Measurements from ENCODE around the gene IFT25. TPM values are rescaled to one million over a fixed set of nuclear protein-coding genes. Genes with fewer than 3 reads are reported as not detected.

Gene IFT25
- polyA plus RNA-seq, 1 donor from 2014 or later: 106 TPM

- TF ChIP-seq EZH2 (IDR thresholded peaks at IDR 0.05; ENCODE audit: borderline replicate concordance, insufficient read depth, low read length, poor library complexity, severe bottlenecking) (no peak), POLR2AphosphoS5 (IDR thresholded peaks at IDR 0.05) (peak; percentile 23), REST (IDR thresholded peaks at IDR 0.05; ENCODE audit: borderline replicate concordance) (no peak), CTCF (IDR thresholded peaks at IDR 0.05; ENCODE audit: poor library complexity, severe bottlenecking) (peak; percentile 34)
- peak within 1 kb of the TSS; percentile 93 for H3K4me3 ChIP-seq (ENCODE audit: low read length)
- no peaks in the 10 kb centered on the region for H3K36me3 ChIP-seq (ENCODE audit: insufficient read depth, low read length)
- H3F3A ChIP-seq (ENCODE audit: insufficient read depth, low read length, poor library complexity, severe bottlenecking): no peaks in the 10 kb centered on the region
- peaks cover 28% of the 10 kb centered on the region for H3K79me2 ChIP-seq (replicated peaks; ENCODE audit: insufficient read depth, low read length)
- H3K9ac ChIP-seq (ENCODE audit: low read length): peak within 1 kb of the TSS; percentile 73
- H3K27ac ChIP-seq (ENCODE audit: low read length): peak within 1 kb of the TSS; percentile 14
- H3K27me3 ChIP-seq (ENCODE audit: insufficient read depth, low read depth, low read length): no peaks in the 10 kb centered on the region
- no peaks in the 10 kb centered on the region for H3K9me2 ChIP-seq (ENCODE audit: insufficient read depth, low read length)
- H3K4me2 ChIP-seq (ENCODE audit: low read length): peak within 1 kb of the TSS; percentile 42
- H2AFZ ChIP-seq (ENCODE audit: low read depth, low read length): peak within 1 kb of the TSS; percentile 84
- no peaks in the 10 kb centered on the region for H4K20me1 ChIP-seq (ENCODE audit: insufficient read depth)
- H3K9me3 ChIP-seq (ENCODE audit: low read length): no peaks in the 10 kb centered on the region
Measured at GRCh38 chr1:53946252-53947171, 1.0 kb upstream of the IFT25 start, which contains the start of gene LRRC42. Gene LRRC42, plus strand, starts transcription at chr1:53946350. Its CDS starts 5,650 bp downstream, at chr1:53952000.

GRCh38 chr1:53945183-53945432 is 391 bp downstream of the IFT25 start:
- peak overlapping the region; percentile 84 for H2AFZ ChIP-seq (ENCODE audit: low read depth, low read length)
- H3K27ac ChIP-seq (ENCODE audit: low read length): peak overlapping the region; percentile 14
- no peaks in the 10 kb centered on the region for H3K9me3 ChIP-seq (ENCODE audit: low read length)
- H3K9ac ChIP-seq (ENCODE audit: low read length): peak overlapping the region; percentile 73
- no peaks in the 10 kb centered on the region for H3K36me3 ChIP-seq (ENCODE audit: insufficient read depth, low read length)
- peak overlapping the region; percentile 93 for H3K4me3 ChIP-seq (ENCODE audit: low read length)
- no peaks in the 10 kb centered on the region for H3F3A ChIP-seq (ENCODE audit: insufficient read depth, low read length, poor library complexity, severe bottlenecking)
- H3K79me2 ChIP-seq (replicated peaks; ENCODE audit: insufficient read depth, low read length): peaks cover 21% of the 10 kb centered on the region
- TF ChIP-seq REST (IDR thresholded peaks at IDR 0.05; ENCODE audit: borderline replicate concordance) (no peak), SMC3 (conservative IDR thresholded peaks at IDR 0.05; ENCODE audit: poor library complexity) (no peak)
- no peaks in the 10 kb centered on the region for H3K27me3 ChIP-seq (ENCODE audit: insufficient read depth, low read depth, low read length)
- peak overlapping the region; percentile 34 for H3K4me2 ChIP-seq (ENCODE audit: low read length)
- H3K9me2 ChIP-seq (ENCODE audit: insufficient read depth, low read length): no peaks in the 10 kb centered on the region
- no peaks in the 10 kb centered on the region for H4K20me1 ChIP-seq (ENCODE audit: insufficient read depth)

Data from neural cell (in vitro differentiated cells).